ENCODE results near the gene RNF180.

RNF180 gene

DNA sequence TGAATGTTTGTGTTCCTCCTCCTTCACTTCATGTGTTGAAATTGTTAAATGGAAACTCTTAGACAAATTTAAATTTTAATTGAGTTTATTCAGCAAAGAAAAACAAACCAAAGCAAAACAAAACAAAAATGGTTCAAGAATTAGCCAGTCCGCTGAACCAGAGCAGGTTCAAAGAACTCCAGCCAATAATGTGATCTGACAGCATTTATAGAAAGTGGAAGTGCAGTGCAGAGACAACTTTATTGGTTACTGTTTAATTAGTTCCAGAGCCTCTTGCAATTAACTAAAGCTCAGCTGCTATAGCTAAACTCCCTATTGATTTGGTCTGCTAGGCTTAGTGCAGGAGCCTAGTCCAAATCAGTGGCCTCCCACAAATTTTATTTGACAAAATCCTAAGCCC, 132.9 kb downstream of the RNF180 start:
- no peak overlapping the region for H3K14ac ChIP-seq (ENCODE audit: low read length in 2 of 2)
- H3K4ac ChIP-seq (ENCODE audit: low read depth in 1 of 2, low read length in 2 of 2), result no peak overlapping the region
- H4K8ac ChIP-seq (ENCODE audit: low read length), result no peak overlapping the region
- DNase-seq, result no peak
- H3K4me3 ChIP-seq (ENCODE audit: insufficient read depth in 1 of 2, low read depth in 1 of 2, low read length in 2 of 2), result no peak overlapping the region
- no peak overlapping the region for H3K4me2 ChIP-seq (ENCODE audit: low read length, poor library complexity, severe bottlenecking)
- no peak overlapping the region for H2BK5ac ChIP-seq (ENCODE audit: low read depth, low read length, poor library complexity, severe bottlenecking)
- no peak overlapping the region for H3K23ac ChIP-seq (ENCODE audit: low read length in 2 of 2)
- no peak overlapping the region for H3K18ac ChIP-seq (ENCODE audit: low read depth in 1 of 2, low read length in 2 of 2)
- H3K79me1 ChIP-seq (replicated peaks; ENCODE audit: low read length, poor library complexity, severe bottlenecking), result no peaks in the 10 kb centered on the region
- no peak overlapping the region for H3K9ac ChIP-seq (ENCODE audit: low read length)
- H3K27ac ChIP-seq (ENCODE audit: low read length, poor library complexity, severe bottlenecking), result no peak overlapping the region
- no peak overlapping the region for H2BK15ac ChIP-seq (ENCODE audit: low read depth, poor library complexity, severe bottlenecking)
- H4K91ac ChIP-seq (ENCODE audit: low read length), result no peak overlapping the region
- H3K4me1 ChIP-seq (ENCODE audit: control insufficient read depth, insufficient read depth, low read depth, low read length), result no peaks in the 10 kb centered on the region
- H2BK12ac ChIP-seq (ENCODE audit: low read length in 2 of 2), result no peak overlapping the region
- no peaks in the 10 kb centered on the region for H3K27me3 ChIP-seq (ENCODE audit: control insufficient read depth in 1 of 2, insufficient read depth in 1 of 2, low read length in 2 of 2)
- no peak overlapping the region for H2BK120ac ChIP-seq (ENCODE audit: low read depth, low read length)
- 80% methylated on average over 1 of the region's 1 CpG for WGBS
- H3K36me3 ChIP-seq (ENCODE audit: control insufficient read depth in 1 of 2, insufficient read depth in 2 of 2, low read depth in 1 of 2, low read length in 2 of 2), result no peaks in the 10 kb centered on the region
- no peaks in the 10 kb centered on the region for H3K9me3 ChIP-seq (ENCODE audit: control insufficient read depth, low read length)
- H2AFZ ChIP-seq (ENCODE audit: low read depth, low read length), result no peak overlapping the region
- H2AK5ac ChIP-seq (ENCODE audit: low read length, severe bottlenecking), result no peak overlapping the region

DNA sequence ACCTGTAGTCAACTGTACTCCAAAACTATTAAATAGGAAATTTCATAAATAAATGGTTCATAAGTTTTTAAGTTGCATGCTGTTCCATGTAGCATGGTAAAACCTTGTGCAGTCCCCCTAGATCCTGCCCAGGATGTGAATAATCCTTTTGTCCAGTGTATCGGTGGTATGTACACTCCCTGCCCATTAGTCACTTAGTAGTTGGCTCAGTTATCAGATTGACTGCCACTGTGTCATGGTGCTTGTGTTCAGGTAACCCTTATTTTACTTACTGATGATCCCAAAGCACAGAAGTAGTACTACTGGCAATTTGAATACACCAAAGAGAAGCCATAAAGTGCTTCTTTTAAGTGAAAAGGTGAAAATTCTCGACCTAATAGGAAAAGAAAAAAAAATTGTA, 134.2 kb downstream of the RNF180 start:
- H2BK12ac ChIP-seq (ENCODE audit: low read length in 2 of 2), result no peak overlapping the region
- no peak overlapping the region for H3K14ac ChIP-seq (ENCODE audit: low read length in 2 of 2)
- DNase-seq, result no peak
- H3K4ac ChIP-seq (ENCODE audit: low read depth in 1 of 2, low read length in 2 of 2), result no peak overlapping the region
- no peak overlapping the region for H3K18ac ChIP-seq (ENCODE audit: low read depth in 1 of 2, low read length in 2 of 2)
- H4K8ac ChIP-seq (ENCODE audit: low read length), result no peak overlapping the region
- no peaks in the 10 kb centered on the region for H3K36me3 ChIP-seq (ENCODE audit: control insufficient read depth in 1 of 2, insufficient read depth in 2 of 2, low read depth in 1 of 2, low read length in 2 of 2)
- H3K27me3 ChIP-seq (ENCODE audit: control insufficient read depth in 1 of 2, insufficient read depth in 1 of 2, low read length in 2 of 2), result no peaks in the 10 kb centered on the region
- H4K91ac ChIP-seq (ENCODE audit: low read length), result no peak overlapping the region
- no peak overlapping the region for H2AK5ac ChIP-seq (ENCODE audit: low read length, severe bottlenecking)
- no peaks in the 10 kb centered on the region for H3K4me1 ChIP-seq (ENCODE audit: control insufficient read depth, insufficient read depth, low read depth, low read length)
- no peak overlapping the region for H3K4me3 ChIP-seq (ENCODE audit: insufficient read depth in 1 of 2, low read depth in 1 of 2, low read length in 2 of 2)
- WGBS, result 46% methylated on average over 2 of the region's 2 CpGs
- no peak overlapping the region for H3K4me2 ChIP-seq (ENCODE audit: low read length, poor library complexity, severe bottlenecking)
- no peaks in the 10 kb centered on the region for H3K9me3 ChIP-seq (ENCODE audit: control insufficient read depth, low read length)
- H3K27ac ChIP-seq (ENCODE audit: low read length, poor library complexity, severe bottlenecking), result no peak overlapping the region
- H2BK5ac ChIP-seq (ENCODE audit: low read depth, low read length, poor library complexity, severe bottlenecking), result no peak overlapping the region
- H3K79me1 ChIP-seq (replicated peaks; ENCODE audit: low read length, poor library complexity, severe bottlenecking), result no peaks in the 10 kb centered on the region
- H2BK15ac ChIP-seq (ENCODE audit: low read depth, poor library complexity, severe bottlenecking), result no peak overlapping the region
- H2AFZ ChIP-seq (ENCODE audit: low read depth, low read length), result no peak overlapping the region
- H3K23ac ChIP-seq (ENCODE audit: low read length in 2 of 2), result no peak overlapping the region
- no peak overlapping the region for H2BK120ac ChIP-seq (ENCODE audit: low read depth, low read length)
- no peak overlapping the region for H3K9ac ChIP-seq (ENCODE audit: low read length)

GRCh38 chr5:64301566-64301965, 135.9 kb downstream of the RNF180 start:
- no peak overlapping the region for H4K8ac ChIP-seq (ENCODE audit: low read length)
- H2AK5ac ChIP-seq (ENCODE audit: low read length, severe bottlenecking), result no peak overlapping the region
- no peak overlapping the region for H4K91ac ChIP-seq (ENCODE audit: low read length)
- H3K36me3 ChIP-seq (ENCODE audit: control insufficient read depth in 1 of 2, insufficient read depth in 2 of 2, low read depth in 1 of 2, low read length in 2 of 2), result no peaks in the 10 kb centered on the region
- no peaks in the 10 kb centered on the region for H3K4me1 ChIP-seq (ENCODE audit: control insufficient read depth, insufficient read depth, low read depth, low read length)
- no peak overlapping the region for H2BK5ac ChIP-seq (ENCODE audit: low read depth, low read length, poor library complexity, severe bottlenecking)
- no peak overlapping the region for H3K18ac ChIP-seq (ENCODE audit: low read depth in 1 of 2, low read length in 2 of 2)
- no peak overlapping the region for H3K4ac ChIP-seq (ENCODE audit: low read depth in 1 of 2, low read length in 2 of 2)
- DNase-seq, result no peak
- H3K4me2 ChIP-seq (ENCODE audit: low read length, poor library complexity, severe bottlenecking), result no peak overlapping the region
- H3K9me3 ChIP-seq (ENCODE audit: control insufficient read depth, low read length), result no peaks in the 10 kb centered on the region
- H3K14ac ChIP-seq (ENCODE audit: low read length in 2 of 2), result no peak overlapping the region
- no peak overlapping the region for H3K4me3 ChIP-seq (ENCODE audit: insufficient read depth in 1 of 2, low read depth in 1 of 2, low read length in 2 of 2)
- H3K9ac ChIP-seq (ENCODE audit: low read length), result no peak overlapping the region
- no peak overlapping the region for H2BK12ac ChIP-seq (ENCODE audit: low read length in 2 of 2)
- H2BK120ac ChIP-seq (ENCODE audit: low read depth, low read length), result no peak overlapping the region
- no peak overlapping the region for H2AFZ ChIP-seq (ENCODE audit: low read depth, low read length)
- no peaks in the 10 kb centered on the region for H3K79me1 ChIP-seq (replicated peaks; ENCODE audit: low read length, poor library complexity, severe bottlenecking)
- H3K27me3 ChIP-seq (ENCODE audit: control insufficient read depth in 1 of 2, insufficient read depth in 1 of 2, low read length in 2 of 2), result no peaks in the 10 kb centered on the region
- H3K23ac ChIP-seq (ENCODE audit: low read length in 2 of 2), result no peak overlapping the region
- H3K27ac ChIP-seq (ENCODE audit: low read length, poor library complexity, severe bottlenecking), result no peak overlapping the region
- H2BK15ac ChIP-seq (ENCODE audit: low read depth, poor library complexity, severe bottlenecking), result no peak overlapping the region

GRCh38 chr5:64308135-64308534, 142.5 kb downstream of the RNF180 start:
- H2AK5ac ChIP-seq (ENCODE audit: low read length, severe bottlenecking), result no peak overlapping the region
- no peak overlapping the region for H2BK120ac ChIP-seq (ENCODE audit: low read depth, low read length)
- WGBS, result no CpG with 5 or more reads among the region's 1 CpG

More at GRCh38 chr5:64308135-64308534, 142.5 kb downstream of the RNF180 start:
- H2BK5ac ChIP-seq (ENCODE audit: low read depth, low read length, poor library complexity, severe bottlenecking), result no peak overlapping the region
- H3K4me3 ChIP-seq (ENCODE audit: insufficient read depth in 1 of 2, low read depth in 1 of 2, low read length in 2 of 2), result no peak overlapping the region
- H3K79me1 ChIP-seq (replicated peaks; ENCODE audit: low read length, poor library complexity, severe bottlenecking), result no peaks in the 10 kb centered on the region
- no peak overlapping the region for H3K4ac ChIP-seq (ENCODE audit: low read depth in 1 of 2, low read length in 2 of 2)
- H4K8ac ChIP-seq (ENCODE audit: low read length), result no peak overlapping the region
- H3K36me3 ChIP-seq (ENCODE audit: control insufficient read depth in 1 of 2, insufficient read depth in 2 of 2, low read depth in 1 of 2, low read length in 2 of 2), result no peaks in the 10 kb centered on the region
- H4K91ac ChIP-seq (ENCODE audit: low read length), result no peak overlapping the region
- H3K4me2 ChIP-seq (ENCODE audit: low read length, poor library complexity, severe bottlenecking), result no peak overlapping the region
- no peak overlapping the region for H2AFZ ChIP-seq (ENCODE audit: low read depth, low read length)
- H3K27me3 ChIP-seq (ENCODE audit: control insufficient read depth in 1 of 2, insufficient read depth in 1 of 2, low read length in 2 of 2), result no peaks in the 10 kb centered on the region
- H3K4me1 ChIP-seq (ENCODE audit: control insufficient read depth, insufficient read depth, low read depth, low read length), result no peaks in the 10 kb centered on the region
- H3K9me3 ChIP-seq (ENCODE audit: control insufficient read depth, low read length), result no peaks in the 10 kb centered on the region
- no peak overlapping the region for H3K14ac ChIP-seq (ENCODE audit: low read length in 2 of 2)
- no peak overlapping the region for H3K18ac ChIP-seq (ENCODE audit: low read depth in 1 of 2, low read length in 2 of 2)
- H2BK15ac ChIP-seq (ENCODE audit: low read depth, poor library complexity, severe bottlenecking), result no peak overlapping the region
- no peak for DNase-seq
- H3K9ac ChIP-seq (ENCODE audit: low read length), result no peak overlapping the region
- no peak overlapping the region for H3K27ac ChIP-seq (ENCODE audit: low read length, poor library complexity, severe bottlenecking)
- no peak overlapping the region for H2BK12ac ChIP-seq (ENCODE audit: low read length in 2 of 2)
- no peak overlapping the region for H3K23ac ChIP-seq (ENCODE audit: low read length in 2 of 2)

Data from mesenchymal stem cell (in vitro differentiated cells and primary cell).